NCI-H1048 (cell line): ENCODE measurements around the gene DCTD.

Source experiments
- DNase-seq: peaks from one replicate; lab custom pipeline; 2025; lab: John Stamatoyannopoulos, UW

Gene DCTD

DNA sequence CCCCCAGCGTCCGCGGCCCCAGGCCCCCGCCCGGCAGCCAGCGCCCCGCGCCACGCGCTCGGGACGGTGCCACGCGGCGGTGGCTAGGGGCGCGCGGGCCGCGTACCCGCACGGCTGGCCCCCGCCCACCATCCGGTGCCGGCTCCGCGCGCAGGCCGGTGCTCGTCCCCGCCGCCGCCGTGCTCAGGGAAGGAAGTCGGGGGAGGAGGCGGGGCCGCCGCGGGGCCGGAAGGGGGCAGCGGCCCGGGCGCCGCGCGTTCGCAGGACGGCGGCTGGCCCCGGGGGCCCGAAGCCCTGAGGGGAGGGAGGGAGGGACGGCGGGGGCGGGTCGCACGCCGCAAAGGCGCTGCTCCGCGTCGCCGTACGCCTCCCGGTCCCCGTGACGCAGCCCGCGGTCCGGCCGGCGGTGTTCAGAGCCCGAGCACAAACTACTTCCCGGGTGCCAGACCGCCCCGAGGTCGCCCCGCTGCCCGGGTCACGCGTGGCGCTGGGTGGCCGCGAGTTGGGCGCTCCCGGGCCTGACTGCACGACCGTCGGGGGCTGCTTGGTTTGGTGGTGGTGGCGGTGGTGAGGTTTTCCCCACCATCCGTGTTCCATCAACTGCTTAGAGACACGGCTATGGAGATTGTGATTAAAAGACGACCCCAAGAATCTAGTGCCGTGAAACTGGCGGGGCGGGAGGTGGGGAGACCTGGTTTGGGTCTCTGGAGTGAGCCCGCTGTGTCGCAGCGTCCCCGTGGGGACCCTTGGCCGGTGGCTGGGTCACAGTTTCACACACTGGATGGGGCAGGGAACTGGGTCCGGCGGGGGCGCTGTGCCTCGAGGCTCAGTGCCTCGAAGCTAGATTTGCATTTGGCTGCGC, at the start of gene DCTD:
Gene DCTD, minus strand, starts transcription at position 205 of the 862 bp plus-strand sequence. CDS start 1,818 bp downstream, outside the sequence.
- no peak for DNase-seq

DNA sequence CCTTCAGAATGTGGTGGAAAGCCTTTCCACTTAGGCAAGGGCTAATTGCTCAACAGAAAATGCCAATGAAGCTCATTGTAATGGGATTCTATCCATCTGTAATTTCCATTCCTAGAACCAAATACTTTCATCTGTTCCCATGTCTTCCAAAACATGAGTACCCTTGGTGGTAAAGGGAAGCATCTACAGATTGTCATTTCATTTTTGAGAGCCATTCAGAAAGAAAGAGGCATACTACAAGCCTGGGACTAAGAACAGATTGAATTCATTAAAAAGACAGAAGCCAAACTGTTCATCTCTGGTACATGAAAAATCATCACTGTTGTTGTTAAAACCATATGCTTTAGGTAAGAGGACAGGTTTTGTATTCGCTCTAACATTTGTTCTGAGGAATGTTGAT, 43.6 kb upstream of the DCTD start:
- DNase-seq, result no peak

DNA sequence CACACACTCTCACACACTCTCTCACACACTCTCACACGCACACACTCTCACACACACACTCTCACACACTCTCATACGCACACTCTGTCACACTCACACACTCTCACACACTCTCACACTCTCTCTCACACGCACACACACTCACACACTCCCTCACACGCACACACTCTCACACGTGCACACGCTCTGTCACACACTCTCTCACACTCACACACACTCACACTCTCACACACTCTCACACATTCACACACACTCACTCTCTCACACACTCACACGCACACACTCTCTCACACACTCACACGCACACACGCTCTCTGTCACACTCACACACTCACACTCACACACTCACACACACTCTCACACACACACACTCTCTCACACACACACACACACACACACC, 43.0 kb upstream of the DCTD start:
- DNase-seq, result no peak

DNA sequence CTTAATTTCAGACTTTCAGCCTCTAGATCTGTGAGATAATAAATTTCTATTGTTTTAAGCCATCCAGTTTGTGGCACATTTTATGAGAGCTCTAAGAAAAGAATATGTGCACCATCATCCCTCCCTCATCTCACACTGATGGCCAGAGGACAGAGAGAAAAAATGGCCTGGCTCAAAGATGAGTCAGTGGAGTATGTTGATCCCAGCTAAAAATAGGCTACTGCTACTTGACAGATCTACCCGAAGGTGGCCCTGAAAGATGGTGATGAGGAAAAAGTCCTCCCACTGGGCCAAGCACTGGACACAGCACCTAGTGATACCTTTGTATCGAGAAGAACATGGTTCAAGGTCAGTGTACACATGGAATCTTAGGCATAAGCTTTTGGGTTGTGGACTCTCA, 38.2 kb upstream of the DCTD start:
- DNase-seq, result no peak

DNA sequence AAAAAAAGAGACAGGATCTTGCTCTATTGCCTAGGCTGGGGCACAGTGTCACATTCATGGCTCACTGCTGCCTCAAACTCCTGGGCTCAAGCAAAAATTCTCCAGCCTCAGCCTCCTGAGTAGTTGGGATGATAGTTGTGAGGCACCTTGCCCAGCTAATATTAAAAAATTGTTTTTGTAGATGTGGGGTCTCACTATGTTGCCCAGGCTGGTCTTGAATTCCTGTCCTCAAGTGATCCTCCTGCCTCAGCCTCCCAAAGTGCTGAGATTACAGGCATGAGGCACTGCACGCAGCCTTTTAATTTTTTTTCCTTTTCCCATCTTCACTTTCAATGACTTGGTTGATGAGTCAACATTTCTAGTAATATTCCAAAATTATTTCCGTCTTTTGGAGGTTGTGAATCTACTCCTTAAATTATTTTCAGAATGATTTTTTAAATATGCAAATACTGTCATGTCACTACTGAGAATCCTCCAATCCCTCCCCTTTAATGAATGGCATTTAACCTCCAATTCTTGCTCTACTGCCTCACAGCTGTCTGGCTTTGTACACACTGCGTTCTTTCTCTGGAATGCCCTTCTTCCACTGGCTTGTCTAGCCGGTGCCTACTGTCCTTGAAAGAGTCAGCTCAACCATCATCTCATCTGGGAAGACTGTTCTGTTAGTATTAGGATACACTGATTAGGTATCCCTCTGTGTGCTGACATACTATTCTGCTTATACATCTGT, 27.5 kb upstream of the DCTD start:
- no peak for DNase-seq

GRCh38 chr4:182939680-182940079, 22.5 kb upstream of the DCTD start:
- DNase-seq, result no peak

DNA sequence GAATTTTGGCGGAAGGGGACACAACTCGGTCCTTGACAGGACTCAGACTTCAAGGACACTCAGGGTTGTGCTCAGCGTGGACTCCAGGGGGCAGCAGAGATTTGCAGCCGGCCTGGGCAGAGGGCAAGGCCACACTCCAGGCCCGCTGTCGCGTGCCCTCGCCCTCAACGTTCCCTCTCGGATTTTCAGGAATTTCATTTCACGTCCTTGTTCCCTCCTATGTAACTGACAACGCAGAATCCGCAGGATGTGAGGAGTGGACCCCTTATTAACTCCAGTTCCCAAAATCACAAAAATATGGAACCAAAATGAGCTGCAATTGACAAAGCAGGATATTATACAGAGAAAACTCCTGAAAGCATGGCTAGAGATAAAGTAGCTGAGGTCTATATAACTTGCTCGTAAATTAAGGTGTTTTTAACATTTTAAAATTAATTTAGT, 21.0 kb upstream of the DCTD start:
- DNase-seq, result peak; percentile 22

GRCh38 chr4:182937268-182938204, 20.4 kb upstream of the DCTD start:
- DNase-seq, result no peak

DNA sequence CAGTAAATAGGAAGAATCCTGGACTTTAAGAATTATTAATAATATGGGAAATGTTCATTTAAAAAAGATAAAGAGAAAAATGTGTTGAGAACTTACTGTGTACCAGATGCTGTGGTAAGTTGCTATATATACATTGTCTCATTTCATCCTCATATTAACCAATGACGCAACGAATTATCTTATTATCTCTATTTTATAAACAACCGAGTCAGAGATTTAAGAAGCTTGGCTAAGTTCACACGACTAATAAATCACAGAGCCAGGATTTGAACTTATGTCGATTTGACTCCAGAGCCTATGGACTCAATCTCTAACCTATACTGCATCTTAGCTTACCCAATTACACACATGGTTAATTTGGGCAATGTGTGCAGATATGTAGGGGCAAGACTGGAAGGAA, 15.5 kb upstream of the DCTD start:
- no peak for DNase-seq

DNA sequence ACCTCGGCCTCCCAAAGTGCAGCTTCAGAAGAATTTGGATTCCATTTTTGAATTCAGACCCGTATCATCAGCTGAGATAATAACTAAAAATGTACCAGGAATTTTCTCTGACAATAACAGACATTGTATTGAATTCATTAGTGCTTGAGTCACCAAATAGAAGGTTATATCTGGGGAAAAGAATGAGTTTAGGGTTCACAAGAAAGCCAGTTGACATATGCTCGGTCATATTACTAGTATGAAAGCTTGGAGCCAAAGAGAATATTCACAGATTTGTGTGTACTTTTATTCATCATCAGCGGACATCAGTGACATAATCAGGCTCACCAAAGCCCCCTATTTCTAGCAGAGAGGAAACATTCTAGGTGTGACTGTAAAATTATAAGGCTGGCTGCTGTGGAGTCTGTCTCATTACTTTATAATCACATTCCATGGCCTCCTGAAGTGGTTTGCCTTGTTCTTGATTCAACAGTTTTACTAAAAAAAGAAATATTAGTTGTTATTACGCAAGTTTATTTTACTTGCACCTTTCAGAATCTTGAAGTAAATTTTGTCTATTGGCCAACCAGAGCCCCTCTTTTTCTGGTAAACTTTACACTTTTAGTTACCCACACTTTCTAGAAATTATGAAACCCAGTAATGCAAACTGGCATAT, 14.6 kb upstream of the DCTD start:
- DNase-seq, result no peak

- DNase-seq, result no peak
These were observed 13.7 kb upstream of the DCTD start for GRCh38 chr4:182930889-182931288.

GRCh38 chr4:182929296-182929695, 12.1 kb upstream of the DCTD start:
- DNase-seq, result no peak

DNA sequence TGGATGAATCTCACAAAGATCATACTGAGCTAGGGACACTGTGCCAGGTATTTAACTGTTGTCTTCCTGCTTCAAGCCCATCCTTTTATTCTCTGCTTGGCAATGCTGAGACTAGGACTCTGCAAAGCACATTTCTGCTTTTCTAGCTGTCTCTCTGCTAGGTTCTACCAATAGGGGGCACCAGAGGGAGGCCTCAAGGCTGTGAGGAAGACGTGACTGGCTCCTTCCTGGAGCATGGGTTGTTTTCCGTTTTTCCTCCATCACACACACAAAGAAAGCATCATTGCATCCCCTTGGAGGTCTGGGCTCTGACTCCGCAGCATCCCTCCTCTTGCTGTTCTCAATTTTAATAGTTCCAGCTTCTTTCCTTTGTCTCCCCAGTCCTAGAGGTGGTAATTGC, 10.9 kb upstream of the DCTD start:
- no peak for DNase-seq

DNA sequence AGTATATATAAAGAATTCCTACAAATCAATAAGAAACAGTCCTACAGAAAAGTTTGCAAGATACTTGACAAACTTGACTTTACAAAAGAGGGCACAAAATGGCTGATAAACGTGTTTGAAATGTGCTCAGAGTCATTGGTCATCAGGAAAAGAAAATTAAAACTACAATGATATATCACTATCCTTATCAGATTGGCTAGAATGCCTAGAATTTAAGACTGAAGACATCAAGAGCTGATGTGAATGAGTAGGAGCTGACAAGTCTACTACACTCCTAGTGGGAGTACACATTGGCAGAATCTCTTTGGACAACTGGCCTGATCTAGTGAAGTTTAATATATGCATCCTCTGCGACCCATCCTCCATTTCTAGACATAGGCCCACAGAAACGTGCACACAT, 10.3 kb upstream of the DCTD start:
- no peak for DNase-seq

DNA sequence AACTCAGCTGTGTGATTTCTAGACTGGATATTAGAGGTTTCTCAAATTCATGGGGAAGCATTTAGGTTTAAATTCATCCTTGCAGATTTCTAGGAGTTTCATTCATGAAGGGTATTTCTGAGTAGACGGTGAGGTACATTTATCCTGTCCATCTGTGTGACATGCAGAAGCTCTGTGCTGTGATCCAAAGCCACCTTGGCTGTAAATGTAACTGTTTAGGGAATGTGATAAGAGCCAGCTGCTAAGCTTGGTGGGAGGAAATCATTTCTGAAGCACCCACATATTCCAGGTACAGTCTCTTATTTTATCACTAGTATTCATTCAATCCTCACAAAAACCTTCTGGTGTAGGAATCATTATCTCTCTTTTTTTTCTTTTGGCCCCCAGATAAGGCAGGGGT, 8.7 kb upstream of the DCTD start:
- no peak for DNase-seq

DNA sequence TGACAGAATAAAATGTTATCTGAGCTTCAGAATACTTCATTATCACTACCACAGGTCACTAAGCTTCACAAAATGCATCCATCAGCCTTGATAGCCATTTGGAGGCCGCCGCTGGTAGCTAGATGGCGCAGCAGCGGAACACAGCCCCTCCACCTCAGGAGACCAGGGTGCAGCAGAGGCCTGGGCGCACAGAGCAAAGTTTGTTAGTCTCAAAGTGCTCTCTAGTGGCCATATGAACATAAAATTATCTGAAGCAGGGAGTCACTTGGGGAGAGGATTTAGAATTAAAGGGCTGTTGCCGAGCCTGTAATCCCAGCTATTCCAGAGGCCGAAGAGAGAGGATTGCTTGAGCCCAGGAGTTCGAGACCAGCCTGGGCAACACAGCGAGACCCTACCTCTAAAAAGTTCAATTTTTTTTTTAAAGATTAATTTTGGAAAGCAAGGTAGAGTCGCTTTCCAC, 8.1 kb upstream of the DCTD start:
- DNase-seq, result no peak

DNA sequence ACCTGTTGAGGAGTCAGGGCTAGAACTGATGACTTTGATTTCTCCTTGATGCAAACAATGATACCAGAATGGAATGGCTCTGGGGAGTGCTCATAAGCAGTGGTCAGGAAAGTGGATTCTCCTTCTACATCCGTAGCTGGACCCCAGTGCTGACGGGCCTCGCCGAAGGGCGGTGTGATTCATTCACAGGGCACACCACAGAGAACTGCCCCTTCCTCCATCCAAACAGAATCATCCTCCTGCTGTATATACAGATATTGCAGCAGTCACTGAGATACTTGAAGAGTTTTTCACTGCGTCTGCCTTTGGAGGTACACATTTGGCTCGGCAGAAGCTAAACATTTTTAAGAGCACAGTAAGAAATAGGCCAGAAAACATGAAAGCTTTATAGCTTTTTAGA, 7.3 kb upstream of the DCTD start:
- DNase-seq, result no peak

GRCh38 chr4:182923796-182924340, 6.7 kb upstream of the DCTD start:
- DNase-seq, result no peak

GRCh38 chr4:182923366-182923765, 6.2 kb upstream of the DCTD start:
- no peak for DNase-seq

DNA sequence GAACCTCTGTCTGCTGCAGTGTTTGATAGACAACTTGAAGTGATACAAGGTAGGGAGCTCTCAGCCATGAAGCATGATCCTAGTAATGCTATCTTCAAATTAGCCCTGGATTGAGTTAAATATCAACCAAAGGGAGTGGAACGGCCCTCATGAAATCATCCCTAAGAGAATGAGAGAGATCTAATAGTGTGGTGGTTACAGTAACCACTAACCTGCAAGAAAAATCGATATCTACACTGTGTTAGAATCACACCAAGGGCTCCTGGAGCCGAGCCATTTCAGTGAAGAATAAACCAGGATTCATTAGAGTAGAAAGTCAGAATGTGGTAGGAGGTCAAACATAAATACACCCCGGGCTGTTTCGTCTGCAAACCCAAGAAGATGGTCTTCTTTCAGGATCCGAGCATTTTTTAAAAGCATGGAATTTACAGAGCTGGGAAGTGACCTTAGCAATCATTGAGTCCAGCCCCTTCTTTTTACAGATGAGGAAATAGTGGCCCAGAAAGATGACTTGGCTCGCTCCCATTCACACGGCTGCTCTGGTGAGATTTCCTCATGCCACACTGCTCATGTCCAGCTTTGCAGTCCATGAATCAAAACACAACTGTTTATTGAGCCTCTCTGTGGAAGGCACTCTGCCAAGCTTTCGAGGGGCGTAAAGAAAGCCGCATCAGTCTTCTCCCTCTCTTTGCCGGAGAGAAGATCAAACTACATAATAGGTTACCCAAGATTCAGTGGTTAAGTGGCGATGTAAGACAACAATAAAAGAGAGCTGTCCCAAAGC, 5.5 kb upstream of the DCTD start:
- no peak for DNase-seq

DNA sequence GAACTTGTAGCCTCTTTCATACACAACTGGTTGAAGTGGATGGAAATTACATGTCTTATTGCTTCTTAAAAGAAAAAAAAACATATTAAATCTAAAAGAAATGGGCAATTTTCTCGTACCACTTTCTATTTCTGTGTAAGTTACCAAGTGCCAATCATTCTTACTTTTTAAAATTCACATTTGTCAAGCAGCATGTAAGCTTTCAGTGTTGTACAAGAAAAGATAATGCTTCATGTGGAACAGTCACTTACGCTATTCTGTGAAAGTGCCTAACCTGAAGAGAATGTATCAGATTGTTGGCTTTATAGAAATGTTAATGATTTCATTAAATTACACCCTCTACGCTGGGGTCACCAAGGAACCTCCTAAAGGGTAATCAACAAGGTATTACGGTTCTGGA, 4.4 kb upstream of the DCTD start:
- DNase-seq, result no peak
